CD4-positive, alpha-beta T cell (primary cell): Measurements from ENCODE around the gene RNF220. TPM values are rescaled to one million over a fixed set of nuclear protein-coding genes. Genes with fewer than 3 reads are reported as not detected.

Source experiments
- ATAC-seq: fragments of 200-7000 bp; cut with Tn5 transposase; one replicate; pipeline ENCODE4 v1.10.0; 2022; ENCODE audit warnings: mild to moderate bottlenecking; ENCODE audit not compliant: poor library complexity
- CTCF ChIA-PET: fragments of 350-600 bp; sonication (Branson Sonifier 250); formaldehyde crosslinking; loops from one replicate; lab custom pipeline; 2021; ENCODE audit warnings: antibody characterized with exemption, inconsistent platforms; lab: Charles Lee
- POLR2A ChIA-PET: fragments of 350-600 bp; sonication (Branson Sonifier 250); formaldehyde crosslinking; loops from one replicate; lab custom pipeline; 2021; ENCODE audit warnings: antibody characterized with exemption, inconsistent platforms; lab: Charles Lee
- DNase-seq, 14 experiments: peaks; one replicate each; pipeline ENCODE4 v3.0.0-alpha.2; 2013 to 2020; ENCODE audit warnings: mixed read lengths in 2 of 14
- H3K27ac ChIP-seq, 2 donors: one replicate each; pipeline versions ENCODE4 v1.5.1 to v1.7.0; 2013; ENCODE audit warnings: low read length in 2 of 2, low read depth in 1 of 2, mild to moderate bottlenecking in 1 of 2
- H3K27me3 ChIP-seq, 2 experiments: 1 replicate in 1 of 2; 2 replicates in 1 of 2; pipeline versions ENCODE4 v1.6.1 to v1.7.0; 2013; ENCODE audit warnings: low read length in 2 of 2, control low read depth in 1 of 2, mild to moderate bottlenecking in 1 of 2, moderate library complexity in 1 of 2; ENCODE audit not compliant: insufficient read depth in 2 of 2, control insufficient read depth in 1 of 2
- H3K36me3 ChIP-seq: one replicate; pipeline ENCODE4 v1.6.1; 2013; ENCODE audit warnings: low read length, control low read depth; ENCODE audit not compliant: insufficient read depth
- H3K4me1 ChIP-seq: one replicate; pipeline ENCODE4 v1.6.1; 2013; ENCODE audit warnings: low read length, control low read depth; ENCODE audit not compliant: insufficient read depth
- H3K4me3 ChIP-seq: one replicate; pipeline ENCODE4 v1.5.1; 2013; ENCODE audit warnings: mild to moderate bottlenecking, low read length, moderate library complexity
- H3K9me3 ChIP-seq, 2 experiments: 1 replicate in 1 of 2; 2 replicates in 1 of 2; pipeline versions ENCODE4 v1.6.1 to v1.7.0; 2013; ENCODE audit warnings: low read length in 2 of 2, mild to moderate bottlenecking in 2 of 2, control low read depth in 1 of 2, moderate library complexity in 1 of 2; ENCODE audit not compliant: control insufficient read depth in 1 of 2, insufficient read depth in 1 of 2
- H3K27ac Mint-ChIP-seq: one replicate; pipeline ENCODE4 v1.8.0; 2020; ENCODE audit warnings: mixed read lengths
- H3K27me3 Mint-ChIP-seq: one replicate; pipeline ENCODE4 v1.8.0; 2021; ENCODE audit warnings: mixed read lengths
- H3K36me3 Mint-ChIP-seq: one replicate; pipeline ENCODE4 v1.8.0; 2021; ENCODE audit warnings: low read depth, mixed read lengths
- H3K4me1 Mint-ChIP-seq: one replicate; pipeline ENCODE4 v1.8.0; 2021; ENCODE audit warnings: low read depth, mixed read lengths
- H3K4me3 Mint-ChIP-seq: one replicate; pipeline ENCODE4 v1.8.0; 2020; ENCODE audit warnings: mild to moderate bottlenecking, mixed read lengths
- H3K9me3 Mint-ChIP-seq: one replicate; pipeline ENCODE4 v1.8.0; 2020; ENCODE audit warnings: mixed read lengths
- intact Hi-C, 2 experiments: fragments of 100-400 bp; cut with DNase I in 1 of 2; cut with micrococcal nuclease in 1 of 2; formaldehyde crosslinking; loops; one replicate each; pipeline versions ENCODE4 v1.15.1 to v1.9.0; 2023 to 2025; cut with DNase I, micrococcal nuclease
- total RNA-seq, 174 experiments: library from RNA in 2 of 174; stranded (reverse) in 2 of 174; gene quantifications; one replicate each; pipeline ENCODE4 v1.2.3 and lab custom pipeline; 2021 to 2026
- TF ChIP-seq, protein P1 (sequence below): fragments of 200-600 bp; IDR thresholded peaks from one replicate; pipeline ENCODE4 v1.8.0; 2022; ENCODE audit warnings: antibody characterized with exemption, mild to moderate bottlenecking

Gene RNF220
- total RNA-seq, 2 experiments from 2014 or later = 76.0 to 77.9 TPM

DNA sequence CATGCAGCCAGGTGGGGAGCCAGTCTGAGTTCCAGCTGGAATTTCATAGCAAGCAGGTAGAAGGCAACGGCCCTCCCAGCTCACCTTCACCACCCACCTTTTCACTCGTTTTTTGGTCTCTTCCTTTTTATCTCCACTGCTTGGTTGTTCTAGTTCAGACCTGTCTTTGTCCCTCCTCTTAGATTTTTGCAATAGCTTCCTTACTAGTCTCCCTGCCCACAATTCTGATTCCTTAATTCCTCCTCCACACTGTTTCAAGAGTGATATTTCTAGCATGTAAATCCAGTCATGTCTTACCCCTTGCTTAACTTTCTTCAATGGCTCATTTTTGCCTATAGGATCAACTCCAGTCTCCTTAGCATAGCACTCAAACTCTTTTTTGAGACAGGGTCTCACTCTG lies 149.7 kb downstream of the RNF220 start:
- ChIA-PET CTCF (no interaction called here), POLR2A (no interaction called here)
- ATAC-seq = no peak
- Mint-ChIP-seq H3K4me3 (no peak overlapping the region), H3K4me1 (no peaks in the 10 kb centered on the region), H3K27ac (no peak overlapping the region), H3K27me3 (no peaks in the 10 kb centered on the region), H3K9me3 (no peaks in the 10 kb centered on the region), H3K36me3 (no peaks in the 10 kb centered on the region)
- DNase-seq = no peak
- H3K27ac ChIP-seq = no peak overlapping the region
- H3K27me3 ChIP-seq = peaks cover 0 to 4% of the 10 kb centered on the region in 2 experiments
- H3K4me1 ChIP-seq = no peaks in the 10 kb centered on the region
- H3K36me3 ChIP-seq = no peaks in the 10 kb centered on the region
- H3K9me3 ChIP-seq = no peaks in the 10 kb centered on the region
- intact Hi-C loops = no loop called here
- H3K4me3 ChIP-seq = no peak overlapping the region
- TF ChIP-seq, protein P1, sequence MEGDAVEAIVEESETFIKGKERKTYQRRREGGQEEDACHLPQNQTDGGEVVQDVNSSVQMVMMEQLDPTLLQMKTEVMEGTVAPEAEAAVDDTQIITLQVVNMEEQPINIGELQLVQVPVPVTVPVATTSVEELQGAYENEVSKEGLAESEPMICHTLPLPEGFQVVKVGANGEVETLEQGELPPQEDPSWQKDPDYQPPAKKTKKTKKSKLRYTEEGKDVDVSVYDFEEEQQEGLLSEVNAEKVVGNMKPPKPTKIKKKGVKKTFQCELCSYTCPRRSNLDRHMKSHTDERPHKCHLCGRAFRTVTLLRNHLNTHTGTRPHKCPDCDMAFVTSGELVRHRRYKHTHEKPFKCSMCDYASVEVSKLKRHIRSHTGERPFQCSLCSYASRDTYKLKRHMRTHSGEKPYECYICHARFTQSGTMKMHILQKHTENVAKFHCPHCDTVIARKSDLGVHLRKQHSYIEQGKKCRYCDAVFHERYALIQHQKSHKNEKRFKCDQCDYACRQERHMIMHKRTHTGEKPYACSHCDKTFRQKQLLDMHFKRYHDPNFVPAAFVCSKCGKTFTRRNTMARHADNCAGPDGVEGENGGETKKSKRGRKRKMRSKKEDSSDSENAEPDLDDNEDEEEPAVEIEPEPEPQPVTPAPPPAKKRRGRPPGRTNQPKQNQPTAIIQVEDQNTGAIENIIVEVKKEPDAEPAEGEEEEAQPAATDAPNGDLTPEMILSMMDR = no peak

DNA sequence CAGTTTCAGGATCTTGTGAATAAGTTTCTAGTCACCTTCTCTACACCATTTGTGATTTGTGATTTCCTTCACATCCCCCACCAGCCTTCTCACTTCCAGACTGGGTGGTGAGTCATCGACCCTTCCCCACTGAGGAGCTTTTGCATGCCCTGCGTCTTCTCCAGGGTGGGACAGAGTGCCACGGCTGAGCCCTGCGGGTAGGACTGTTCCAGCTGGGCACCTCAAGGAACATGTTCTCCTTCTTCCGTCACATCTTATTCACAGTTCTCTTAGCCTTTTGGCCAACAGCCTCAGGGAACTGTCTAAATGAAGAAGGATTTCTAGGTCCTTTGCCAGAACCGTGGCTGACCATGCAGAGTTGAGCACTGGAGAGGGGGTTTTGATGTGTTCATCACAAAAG lies 152.7 kb downstream of the RNF220 start:
- ChIA-PET CTCF (no interaction called here), POLR2A (no interaction called here)
- Histone ChIP-seq H3K4me3 (no peak overlapping the region), H3K27me3 (peaks cover 0 to 4% of the 10 kb centered on the region in 2 experiments), H3K4me1 (no peaks in the 10 kb centered on the region), H3K36me3 (no peaks in the 10 kb centered on the region), H3K9me3 (no peaks in the 10 kb centered on the region), H3K27ac (no peak overlapping the region)
- ATAC-seq = no peak
- no peak for DNase-seq
- no peaks in the 10 kb centered on the region for H3K9me3 Mint-ChIP-seq
- H3K4me1 Mint-ChIP-seq = no peaks in the 10 kb centered on the region
- H3K4me3 Mint-ChIP-seq = no peak overlapping the region
- TF ChIP-seq, protein P1 = no peak
- no peaks in the 10 kb centered on the region for H3K36me3 Mint-ChIP-seq
- intact Hi-C loops = no loop called here
- no peak overlapping the region for H3K27ac Mint-ChIP-seq
- no peaks in the 10 kb centered on the region for H3K27me3 Mint-ChIP-seq

DNA sequence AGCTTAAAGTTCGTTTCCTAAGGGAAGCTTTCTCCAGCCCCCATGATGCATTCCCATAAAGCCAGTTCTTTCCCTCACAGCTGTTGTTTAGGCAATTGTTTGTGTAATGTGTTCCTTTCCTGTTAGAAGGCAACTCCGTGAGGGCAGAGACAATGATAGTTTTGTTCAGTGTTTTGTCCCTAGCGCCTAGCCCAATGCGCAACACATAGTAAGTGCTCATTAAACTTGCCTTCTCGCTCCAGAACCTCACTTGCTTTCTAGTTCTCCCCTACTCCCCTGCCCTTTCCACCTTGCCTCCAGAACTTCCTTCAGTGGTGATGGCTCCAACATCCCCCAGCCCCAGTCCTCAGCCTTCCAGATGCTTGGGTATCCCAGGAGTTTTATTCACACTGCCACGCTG lies 153.8 kb downstream of the RNF220 start:
- intact Hi-C loops = no loop called here
- Histone ChIP-seq H3K27me3 (peaks cover 0 to 4% of the 10 kb centered on the region in 2 experiments), H3K27ac (no peak overlapping the region), H3K9me3 (no peaks in the 10 kb centered on the region), H3K4me3 (no peak overlapping the region), H3K4me1 (no peaks in the 10 kb centered on the region), H3K36me3 (no peaks in the 10 kb centered on the region)
- Mint-ChIP-seq H3K9me3 (no peaks in the 10 kb centered on the region), H3K36me3 (no peaks in the 10 kb centered on the region), H3K27ac (no peak overlapping the region), H3K27me3 (no peaks in the 10 kb centered on the region), H3K4me1 (no peaks in the 10 kb centered on the region), H3K4me3 (no peak overlapping the region)
- ATAC-seq = no peak
- no peak for DNase-seq
- CTCF ChIA-PET = no interaction called here
- TF ChIP-seq, protein P1 = no peak
- POLR2A ChIA-PET = no interaction called here
